Measurements from ENCODE around the gene CFAP46. TPM values are rescaled to one million over a fixed set of nuclear protein-coding genes. Genes with fewer than 3 reads are reported as not detected.

The CFAP46 gene
- total and polyA plus RNA-seq, 2 of the 8 experiments (the other 6 are each of a cell fraction or from before 2014, with no cell fraction given), result 2.6 to 4.8 TPM

DNA sequence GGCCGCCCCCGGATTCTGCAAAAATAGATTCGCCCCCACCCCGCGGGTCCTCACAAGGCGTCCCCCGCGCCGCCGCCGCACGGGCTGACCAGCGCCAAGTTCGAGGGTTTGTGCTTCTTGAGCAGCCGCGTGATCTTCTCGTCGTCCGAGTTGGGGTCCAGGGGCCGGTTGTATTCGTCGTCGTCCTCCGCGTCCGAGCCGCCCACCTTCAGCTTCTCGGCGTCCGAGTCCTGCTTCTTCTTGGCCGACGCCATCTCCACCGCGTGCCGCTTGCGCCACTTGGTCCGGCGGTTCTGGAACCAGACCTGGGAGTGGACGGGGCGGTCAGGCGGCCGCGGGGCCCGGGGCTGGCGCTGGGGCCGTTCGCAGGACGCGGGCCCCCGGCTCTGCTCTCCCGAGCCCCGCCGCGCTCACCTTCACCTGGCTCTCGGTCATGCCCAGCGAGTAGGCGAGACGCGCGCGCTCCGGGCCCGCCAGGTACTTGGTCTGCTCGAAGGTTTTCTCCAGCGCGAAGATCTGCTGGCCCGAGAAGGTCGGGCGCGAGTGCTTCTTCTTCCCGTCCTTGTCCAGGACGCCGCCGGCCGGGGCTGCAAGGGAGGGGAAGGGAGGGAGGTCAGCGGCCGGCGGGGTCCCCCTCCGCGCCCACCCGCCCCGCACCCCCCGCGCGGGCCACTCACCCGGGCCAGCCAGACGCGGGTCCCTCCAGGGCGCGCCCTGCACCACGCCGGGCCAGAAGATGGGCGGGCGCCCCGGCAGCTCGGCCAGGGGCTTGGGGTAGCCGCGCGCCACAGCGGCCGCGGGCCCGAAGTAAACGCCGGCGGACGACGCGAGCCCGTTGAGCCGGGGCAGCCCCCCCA lies 157.3 kb downstream of the CFAP46 start:
- H4K20me1 ChIP-seq (replicated peaks in 1 of 2; ENCODE audit: control insufficient read depth in 1 of 2, insufficient read depth in 2 of 2, low read length in 2 of 2), result peaks cover 7 to 13% of the 10 kb centered on the region in 2 experiments
- no peak for TF ChIP-seq TEAD4 (IDR thresholded peaks at IDR 0.05; ENCODE audit: low read depth, low read length)
- TF ChIP-seq CBX8 (IDR thresholded peaks at IDR 0.05; ENCODE audit: borderline replicate concordance, low read depth, low read length), result no peak
- TF ChIP-seq PHF8 (conservative IDR thresholded peaks at IDR 0.05; ENCODE audit: low read depth, low read length), result no peak
- TF ChIP-seq RNF2 (IDR thresholded peaks at IDR 0.05; ENCODE audit: borderline replicate concordance, low read depth, low read length, missing control alignments, poor library complexity, severe bottlenecking), result peak; percentile 91
- no peak for TF ChIP-seq HDAC2 (IDR thresholded peaks at IDR 0.05; ENCODE audit: borderline replicate concordance in 1 of 2, low read depth in 2 of 2, low read length in 2 of 2)
- TF ChIP-seq RXRA (IDR thresholded peaks at IDR 0.05; ENCODE audit: insufficient read depth, low read depth, low read length), result no peak
- TF ChIP-seq GABPA (IDR thresholded peaks at IDR 0.05; ENCODE audit: borderline replicate concordance, insufficient read depth, low read length), result peak; percentile 40; the same call in 1 of the 2 replicates
- TF ChIP-seq EZH2 (IDR thresholded peaks at IDR 0.05; ENCODE audit: low read depth, low read length, severe bottlenecking), result peak; percentile 97
- TF ChIP-seq SUZ12 (IDR thresholded peaks at IDR 0.05; ENCODE audit: low read length), result peak; percentile 80
- no peak overlapping the region for H2BK15ac ChIP-seq (ENCODE audit: low read length)
- H2AFZ ChIP-seq (ENCODE audit: low read length), result no peak overlapping the region
- peaks cover 0 to 29% (median 12%) of the 10 kb centered on the region in 4 experiments; a peak in 6 of 7 replicates for H3K4me1 ChIP-seq (replicated peaks in 1 of 4; ENCODE audit: control insufficient read depth in 3 of 4, insufficient read depth in 4 of 4, low read length in 3 of 4)
- H3K4me2 ChIP-seq (ENCODE audit: insufficient read depth in 1 of 2, low read depth in 2 of 2, low read length in 2 of 2), result peak overlapping the region; percentile 46 to 70
- H4K8ac ChIP-seq (ENCODE audit: extremely low read depth, insufficient read depth, low read length), result peak overlapping the region; percentile 68
- H3K27ac ChIP-seq (ENCODE audit: low read depth, low read length), result no peak overlapping the region
- H4K91ac ChIP-seq (replicated peaks; ENCODE audit: insufficient read length, low read length), result no peak overlapping the region
- H3K79me1 ChIP-seq (ENCODE audit: low read depth, low read length), result no peaks in the 10 kb centered on the region
- no peak overlapping the region for H2BK20ac ChIP-seq (ENCODE audit: low read length)
- no peak overlapping the region for H2BK12ac ChIP-seq (ENCODE audit: low read depth, low read length)
- H3K4me3 ChIP-seq (ENCODE audit: extremely low read depth in 1 of 4, insufficient read depth in 2 of 4, low read depth in 3 of 4, low read length in 4 of 4), result peak overlapping the region in 1 of 4 experiments; percentile 51; a peak in 3 of 8 replicates
- H2BK5ac ChIP-seq (ENCODE audit: low read depth, low read length), result no peak overlapping the region
- WGBS, 2 experiments (ENCODE audit: extremely low coverage in 1 of 2, insufficient coverage in 1 of 2, insufficient read length in 1 of 2, insufficient replicate concordance in 2 of 2, low coverage in 1 of 2, low lambda C conversion rate in 2 of 2, missing lambda C conversion rate in 1 of 2), result 13% methylated on average over 49 of the region's 111 CpGs; no CpG with 5 or more reads in 1 of the 2 experiments
- no peak overlapping the region for H3K56ac ChIP-seq (replicated peaks; ENCODE audit: insufficient read length, low read depth, low read length)
- no peaks in the 10 kb centered on the region for H3K79me2 ChIP-seq (ENCODE audit: control insufficient read depth in 1 of 2, insufficient read depth in 2 of 2, low read length in 2 of 2)
- no peak for FAIRE-seq
- no peak overlapping the region for H4K5ac ChIP-seq (ENCODE audit: insufficient read length, low read depth, low read length)
- H2AK5ac ChIP-seq (ENCODE audit: low read depth, low read length), result no peak overlapping the region
- no peak overlapping the region for H3K18ac ChIP-seq (ENCODE audit: extremely low read depth, low read length)
- no peak overlapping the region for H3K14ac ChIP-seq (ENCODE audit: insufficient read length)
- CTCF ChIA-PET (ENCODE audit: partially characterized antibody), result interaction anchor here (1.2 kb wide), 1 partner anchor 130 kb away, joined by 3 read pairs; no protein-coding TSS in a partner anchor
- peaks cover 72 to 86% (median 84%) of the 10 kb centered on the region in 4 experiments for H3K27me3 ChIP-seq (replicated peaks in 1 of 4; ENCODE audit: control insufficient read depth in 3 of 4, extremely low read depth in 1 of 4, insufficient read depth in 3 of 4, low read length in 3 of 4)
- no peaks in the 10 kb centered on the region; a peak in 1 of 4 replicates for H3K9me3 ChIP-seq (ENCODE audit: insufficient read depth in 2 of 2, low read depth in 1 of 2, low read length in 1 of 2)
- H3K36me3 ChIP-seq (ENCODE audit: control insufficient read depth in 2 of 4, insufficient read depth in 4 of 4, low read length in 3 of 4), result peaks cover 0 to 28% (median 0%) of the 10 kb centered on the region in 4 experiments; a peak in 2 of 8 replicates
- H3K23ac ChIP-seq (ENCODE audit: insufficient read length), result no peak overlapping the region
- peaks cover 7% of the 10 kb centered on the region; the same call in 1 of the 2 replicates for H3K23me2 ChIP-seq (ENCODE audit: low read depth, low read length)
- H3K4ac ChIP-seq (replicated peaks; ENCODE audit: insufficient read length, low read depth, low read length), result no peak overlapping the region
- no peak overlapping the region for H3K9ac ChIP-seq (replicated peaks in 1 of 4; ENCODE audit: extremely low read depth in 1 of 4, low read depth in 3 of 4, low read length in 3 of 4)
- no peak overlapping the region for H2BK120ac ChIP-seq (replicated peaks; ENCODE audit: low read depth, low read length)
- peak in 1 of 2 experiments; percentile 75 for DNase-seq (ENCODE audit: low read depth in 1 of 2, low spot score in 2 of 2)
- POLR2A ChIA-PET (ENCODE audit: partially characterized antibody), result interaction anchor here (1.1 kb wide), 1 partner anchor 130 kb away, joined by 3 read pairs; no protein-coding TSS in a partner anchor
